ENCODE results near the gene DCP1A. TPM values are rescaled to one million over a fixed set of nuclear protein-coding genes. Genes with fewer than 3 reads are reported as not detected.

Gene DCP1A
- total and polyA plus RNA-seq, 9 of the 15 experiments (the other 6 are each of a cell fraction or from before 2014, with no cell fraction given) = 6.6 to 33.7 (median 13.3) TPM

GRCh38 chr3:53255423-53255774 is 91.9 kb downstream of the DCP1A start (continued):
- TF ChIP-seq NRF1 (conservative IDR thresholded peaks at IDR 0.05 in 1 of 2, IDR thresholded peaks at IDR 0.05 in 1 of 2) = peak in 1 of 2 experiments; percentile 43; a peak in 2 of 4 replicates
- TF ChIP-seq RBFOX2 (IDR thresholded peaks at IDR 0.05; ENCODE audit: low read depth, low read length) = peak; percentile 78
- peak; percentile 61; the same call in 1 of the 2 replicates for TF ChIP-seq CTBP1 (IDR thresholded peaks at IDR 0.05; ENCODE audit: borderline replicate concordance)
- TF ChIP-seq ZNF24 (IDR thresholded peaks at IDR 0.05) = no peak
- TF ChIP-seq UBTF (IDR thresholded peaks at IDR 0.05; ENCODE audit: borderline replicate concordance in 1 of 2, low read depth in 2 of 2, low read length in 2 of 2) = peak in 1 of 2 experiments; percentile 53; a peak in 1 of 4 replicates
- TF ChIP-seq ID3 (CRISPR knock-in tag; IDR thresholded peaks at IDR 0.05) = no peak
- TF ChIP-seq ID3 (tag; IDR thresholded peaks at IDR 0.05) = 0 out of 2 replicates have a peak, but pooled peaks have one; percentile 17
- TF ChIP-seq GABPA (tag; conservative IDR thresholded peaks at IDR 0.05; ENCODE audit: low read depth) = 0 out of 2 replicates have a peak, but pooled peaks have one; percentile 9
- TF ChIP-seq MYC (IDR thresholded peaks at IDR 0.05; ENCODE audit: low read depth, low read length) = 0 out of 2 replicates have a peak, but pooled peaks have one; percentile 30
- TF ChIP-seq MYC (CRISPR knock-in tag; IDR thresholded peaks at IDR 0.05; ENCODE audit: borderline replicate concordance, low read depth) = no peak
- TF ChIP-seq YBX1 (IDR thresholded peaks at IDR 0.05) = no peak
- TF ChIP-seq PHF8 (IDR thresholded peaks at IDR 0.05; ENCODE audit: borderline replicate concordance, low read length) = peak; percentile 38; the same call in 1 of the 2 replicates

All from K562 (cell line).